GM21529 (cell line): ENCODE measurements around the gene ASF1B.

Experiments used
- ATAC-seq: cut with Tn5 transposase; IDR thresholded peaks from one replicate; pipeline ENCODE4 v1.9.1; 2021; ENCODE audit not compliant: unreplicated experiment

Gene ASF1B

DNA sequence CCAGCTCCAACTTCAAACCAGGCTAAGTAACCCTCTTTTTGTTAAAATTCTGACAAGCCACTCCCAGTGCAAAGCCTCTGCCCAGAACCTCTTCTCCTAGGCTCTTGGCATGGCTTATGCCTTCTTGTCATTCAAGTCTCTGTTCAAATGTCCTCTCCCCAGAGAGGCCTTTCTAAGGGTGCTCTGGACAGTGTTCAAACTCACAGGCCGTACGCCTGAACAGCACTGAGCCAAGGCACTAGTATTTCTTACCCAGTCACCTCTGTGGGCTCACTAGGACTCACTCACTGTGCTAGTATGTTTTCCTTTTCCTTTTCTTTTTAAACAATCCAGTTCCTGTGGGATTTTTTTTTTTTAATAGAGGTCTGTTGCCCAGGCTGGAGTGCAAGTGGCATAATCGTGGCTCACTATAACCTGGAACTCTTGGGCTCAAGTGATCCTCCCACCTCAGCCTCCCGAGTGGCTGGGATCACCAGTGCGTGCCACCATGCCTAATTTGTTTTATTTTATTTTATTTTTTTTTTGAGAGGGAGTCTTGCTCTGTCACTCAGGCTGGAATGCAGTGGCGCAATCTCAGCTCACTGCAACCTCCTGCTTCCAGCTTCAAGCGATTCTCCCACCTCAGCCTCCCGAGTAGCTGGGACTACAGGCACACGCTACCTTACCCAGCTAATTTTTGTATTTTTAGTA is 2.3 kb upstream of the ASF1B start:
- no peak for ATAC-seq

DNA sequence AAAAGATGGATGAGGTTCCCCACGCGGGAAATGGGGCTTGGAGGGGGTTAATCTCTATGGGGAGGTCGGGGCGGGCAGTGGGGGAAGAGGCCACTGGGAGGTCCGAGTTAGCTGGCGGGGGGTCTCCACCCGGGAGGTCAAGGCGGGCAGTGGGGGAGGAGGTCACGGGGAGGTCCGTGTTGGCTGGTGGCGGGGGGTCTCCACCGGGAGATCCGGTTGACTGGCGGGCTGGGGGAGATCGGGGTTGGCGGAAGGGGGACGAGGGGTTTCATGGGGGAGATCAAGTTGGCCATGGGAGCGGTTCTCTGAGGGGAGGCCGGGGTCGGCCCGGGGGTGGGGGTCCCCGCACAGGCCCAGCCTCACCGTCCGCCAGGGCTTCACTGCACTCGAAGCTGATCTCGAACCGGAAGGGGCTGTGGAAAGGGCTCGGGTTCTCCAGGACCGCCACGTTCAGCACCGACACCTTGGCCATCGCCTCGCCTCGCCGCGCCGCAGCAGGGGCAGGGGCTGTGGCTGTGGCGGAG is 342 bp downstream of the ASF1B start:
- no peak for ATAC-seq

GRCh38 chr19:14135355-14135754 is 1.0 kb downstream of the ASF1B start:
- ATAC-seq = no peak

DNA sequence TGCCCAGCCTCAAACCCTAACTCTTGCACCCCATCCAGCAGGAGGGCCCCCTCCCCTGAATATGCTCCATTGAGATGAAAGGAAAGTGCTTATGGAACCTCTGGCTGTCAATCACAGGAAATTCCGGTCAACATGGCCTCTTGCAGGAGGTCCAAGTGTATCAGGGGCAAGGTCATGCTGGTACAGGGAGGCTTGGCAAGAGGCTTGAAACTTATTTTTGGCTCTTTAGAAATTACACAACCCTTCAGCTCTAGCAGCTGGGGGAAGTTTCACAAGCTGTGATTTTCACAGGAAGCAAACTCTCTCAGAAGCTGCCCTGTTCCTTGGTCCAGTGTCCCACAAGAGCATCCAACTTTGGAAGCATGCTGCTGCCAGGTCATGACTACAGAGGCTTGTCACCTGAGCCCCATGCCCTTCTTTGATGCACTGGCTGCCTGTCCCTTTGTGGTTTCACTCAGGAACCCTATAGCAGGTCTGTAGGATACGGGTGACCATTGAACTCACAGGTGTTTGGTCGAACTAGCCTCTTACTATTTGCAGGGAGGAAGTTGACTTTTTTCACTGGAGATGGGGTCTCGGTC is 8.4 kb downstream of the ASF1B start:
- peak; percentile 52 for ATAC-seq

- no peak for ATAC-seq
Measured at GRCh38 chr19:14127176-14127575, 9.2 kb downstream of the ASF1B start.

GRCh38 chr19:14122924-14123323 is 13.5 kb downstream of the ASF1B start:
- ATAC-seq = no peak

DNA sequence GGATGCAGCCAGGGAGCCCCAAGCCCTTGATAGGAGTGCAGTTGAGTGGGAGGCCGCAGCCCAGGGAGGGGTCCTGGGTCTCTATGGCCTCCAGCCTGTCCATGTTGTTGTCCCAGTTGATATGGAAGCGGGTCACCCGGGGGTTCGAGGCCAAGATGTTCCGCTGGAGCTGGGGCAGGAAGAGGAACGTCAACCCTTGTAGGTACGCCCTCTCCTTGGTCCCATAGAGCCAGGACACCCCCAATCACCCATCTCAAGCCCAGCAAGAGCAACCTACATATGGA is 15.9 kb downstream of the ASF1B start:
- no peak for ATAC-seq

DNA sequence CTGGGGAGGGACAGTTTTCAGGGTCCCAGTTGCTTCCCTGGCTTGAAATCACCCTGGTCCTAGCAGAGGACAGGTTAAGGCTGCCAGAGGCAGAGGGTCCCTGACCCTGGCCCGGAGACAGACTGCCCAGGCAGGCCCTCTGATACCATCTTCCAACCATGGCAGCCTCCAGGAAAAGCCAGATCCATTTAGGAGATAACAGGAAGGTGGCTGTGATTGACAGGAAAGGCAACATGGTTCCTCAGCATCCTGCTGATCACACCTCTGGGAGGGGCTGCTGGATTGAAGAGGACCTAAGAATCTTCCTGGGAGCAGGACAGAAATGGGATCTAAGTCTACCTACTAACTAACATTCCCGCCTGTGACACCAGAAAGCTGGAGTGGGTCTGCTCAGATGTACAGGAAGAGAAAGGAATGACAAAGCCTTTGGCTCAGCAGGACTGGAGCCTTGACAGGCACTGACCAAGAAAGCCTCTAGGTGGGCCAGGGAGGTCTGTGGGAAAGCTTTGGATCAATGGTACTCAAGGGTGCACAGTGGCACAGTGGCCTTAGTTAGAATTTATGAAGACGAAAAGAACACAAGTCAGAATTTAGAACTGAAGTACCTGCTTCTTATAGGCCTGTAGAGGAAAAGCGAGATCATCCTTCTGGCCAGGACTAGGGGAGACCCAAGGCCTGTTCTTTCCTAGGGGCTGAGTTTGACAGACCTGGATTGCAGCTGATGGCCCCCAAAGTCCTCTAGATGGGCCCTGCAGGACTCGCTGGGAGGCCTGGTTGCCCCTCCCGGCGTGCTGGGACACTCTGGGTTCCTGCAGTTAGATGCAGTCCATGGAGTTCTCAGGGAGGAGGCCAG is 16.5 kb downstream of the ASF1B start:
- ATAC-seq = no peak

- ATAC-seq = no peak
Measured at GRCh38 chr19:14119146-14119545, 17.2 kb downstream of the ASF1B start.

GRCh38 chr19:14118165-14119051 is 18.0 kb downstream of the ASF1B start:
- ATAC-seq = peak; percentile 1

DNA sequence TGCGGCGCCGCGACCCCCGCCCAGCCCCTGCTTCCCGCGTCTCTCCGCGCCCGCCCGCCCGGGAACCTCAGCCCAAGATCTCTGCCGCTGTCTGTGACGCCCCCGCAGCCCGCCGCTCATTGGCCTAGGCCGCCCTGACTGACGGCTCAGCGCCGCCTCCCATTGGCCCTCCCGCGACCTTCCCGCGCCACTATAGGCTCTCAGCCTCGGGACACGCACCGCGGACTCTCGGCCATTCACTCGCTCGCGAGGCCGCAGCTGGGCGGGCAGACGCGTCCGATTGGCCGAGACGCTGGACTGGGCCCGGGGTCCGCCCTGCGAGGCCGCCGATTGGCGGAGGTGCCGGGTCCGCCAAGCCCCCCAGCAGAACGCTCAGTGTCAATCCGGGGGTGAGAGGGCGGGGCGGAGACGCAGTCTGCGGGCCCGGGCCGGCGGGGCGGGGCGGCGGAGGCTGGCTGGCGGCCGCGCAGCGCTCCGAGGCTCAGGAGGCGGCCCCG is 18.7 kb downstream of the ASF1B start, which contains the start of gene PRKACA:
TSS of gene PRKACA (minus strand) at position 95 of the 497 bp plus-strand sequence. CDS start 215 bp downstream, outside the sequence.
- peak; percentile 86 for ATAC-seq

DNA sequence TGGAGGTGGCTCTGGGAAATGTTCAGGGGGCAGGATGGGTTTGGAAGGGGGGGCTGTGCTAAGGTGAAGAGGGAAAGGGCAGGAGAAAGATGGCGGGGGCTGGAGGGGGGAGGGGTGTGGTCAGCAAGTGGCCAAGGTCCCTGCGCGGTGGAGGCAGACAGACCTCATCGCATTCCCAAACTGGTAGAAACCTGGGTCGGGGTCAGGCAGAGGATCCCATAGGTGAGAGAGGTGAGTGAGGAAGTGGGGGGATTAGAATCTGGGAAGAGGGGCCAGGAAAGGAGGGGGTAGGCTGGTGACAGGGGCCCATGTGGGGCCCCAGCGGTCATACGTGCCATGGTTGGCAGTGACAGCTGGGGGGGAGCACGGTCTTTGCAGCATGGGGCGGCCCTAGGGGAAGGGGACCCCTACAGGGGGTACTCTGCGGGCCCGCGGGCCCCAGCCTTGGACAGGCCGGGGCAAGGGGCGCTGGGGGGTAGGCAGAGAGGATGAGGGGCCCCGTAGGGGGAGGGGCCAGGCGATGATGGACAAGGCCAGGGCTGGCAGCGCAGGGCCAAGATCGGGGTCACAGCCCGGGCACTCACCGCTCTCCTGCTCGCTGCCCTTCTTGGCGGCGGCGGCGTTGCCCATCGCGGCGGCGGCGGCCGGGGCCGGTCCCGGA is 19.3 kb downstream of the ASF1B start:
- ATAC-seq = peak; percentile 1

DNA sequence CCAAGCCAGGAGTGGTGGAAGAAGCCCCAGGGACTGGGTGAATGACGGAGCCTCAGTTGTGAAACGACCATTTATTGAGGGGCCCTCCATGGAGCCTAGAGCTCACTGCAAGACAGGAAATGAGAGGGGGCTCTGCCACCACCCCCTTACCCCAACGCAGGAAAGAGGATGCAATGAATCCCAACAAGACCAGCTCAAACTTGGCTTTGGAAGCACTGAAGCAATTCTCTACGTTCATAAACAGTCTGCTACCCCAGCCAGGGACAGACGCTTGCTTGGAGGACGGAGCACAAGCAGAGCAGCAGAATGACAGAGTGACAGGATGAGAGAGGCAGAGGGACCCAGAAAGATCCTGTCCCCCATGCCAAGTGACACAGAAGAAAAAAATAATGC is 19.9 kb downstream of the ASF1B start:
- no peak for ATAC-seq

DNA sequence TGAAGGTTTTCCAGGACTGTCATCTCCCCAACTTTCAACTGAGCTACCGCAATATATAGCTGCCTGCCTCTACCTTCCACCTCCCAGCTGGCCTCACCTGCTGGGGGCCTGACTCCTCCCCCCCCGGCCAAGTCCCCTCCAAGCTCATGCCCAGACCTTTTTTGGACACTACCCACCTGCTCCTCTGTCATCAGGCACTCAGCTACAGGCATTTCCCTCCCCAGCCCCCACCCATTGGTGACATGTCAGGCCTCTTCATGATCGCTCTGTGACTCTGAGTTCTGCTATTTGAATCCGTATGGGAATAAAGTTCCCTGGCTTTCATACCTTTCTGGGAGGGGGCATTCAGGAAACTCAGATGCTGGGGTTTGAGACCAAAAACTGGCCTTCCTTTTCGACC is 20.6 kb downstream of the ASF1B start:
- no peak for ATAC-seq

GRCh38 chr19:14114854-14115253 is 21.5 kb downstream of the ASF1B start:
- ATAC-seq = no peak

- ATAC-seq = no peak
Measured at GRCh38 chr19:14114439-14114838, 21.9 kb downstream of the ASF1B start.

GRCh38 chr19:14113762-14114414 is 22.5 kb downstream of the ASF1B start:
- no peak for ATAC-seq

DNA sequence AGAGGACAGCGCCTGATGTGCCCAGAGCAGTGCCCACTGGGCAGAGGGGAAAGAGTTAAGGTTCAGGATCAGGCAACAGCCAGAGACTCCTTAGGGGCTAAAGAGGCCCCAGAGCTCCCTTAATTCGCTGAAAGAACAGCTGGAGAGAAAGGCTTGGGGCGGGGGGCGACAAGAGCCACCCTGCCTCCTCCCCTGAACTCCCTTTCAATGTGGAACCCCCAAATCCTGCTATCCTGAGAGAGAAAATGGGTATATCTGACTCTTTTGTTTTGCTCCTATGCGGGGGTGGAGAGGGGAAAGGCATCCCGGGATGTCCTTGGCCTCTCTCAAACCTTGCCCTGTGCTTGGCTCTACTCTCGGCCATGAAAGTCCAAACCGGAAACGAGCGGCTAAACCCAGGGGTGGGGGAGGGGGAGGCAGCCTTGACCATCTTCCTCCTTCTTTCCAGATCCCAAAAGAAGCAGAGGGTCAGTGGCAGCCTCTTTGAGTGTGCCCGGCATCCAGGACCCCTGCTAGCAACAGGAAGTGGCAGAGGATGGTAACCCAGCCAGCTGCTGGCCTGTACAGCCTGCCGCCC is 23.5 kb downstream of the ASF1B start:
- no peak for ATAC-seq

GRCh38 chr19:14112051-14112808 is 24.2 kb downstream of the ASF1B start:
- no peak for ATAC-seq
